Heart left ventricle (tissue), 13 donors: ENCODE measurements around the gene VPS18.

Experiments used
- POLR2A ChIP-seq, 2 donors: fragments of 450-650 bp; IDR thresholded peaks; one replicate each; pipeline ENCODE4 v1.6.1; 2017; ENCODE audit warnings: antibody characterized with exemption in 2 of 2, mild to moderate bottlenecking in 2 of 2, moderate library complexity in 2 of 2
- TF ChIP-seq, protein P1 (sequence below), 12 donors: fragments of 200-600 bp; sonication (generic) in 4 of 12; IDR thresholded peaks; one replicate each; pipeline versions ENCODE4 v1.5.0 to v1.8.0; 2018 to 2022; ENCODE audit warnings: antibody characterized with exemption in 12 of 12, mild to moderate bottlenecking in 5 of 12
- donor health status: ischemic (EF 13 %, LVEDD 7.1; RV severe dilation, severe dysfunction).
- donor health status: DM: no; HTN: yes; CAD: no.
- donor health status: DM: no; HTN: no; CAD: no.
- donor health status: ischemic (EF 25% LVEDD 6.9; RV normal size, moderate dysfunction).
- donor health status: ischemic (EF 25% LVEDD 5.7; RV mildly dilated, moderate dysfunction).
- donor health status: ischemic (EF 35%, LVEDD 5.7; RV mildly dilated, moderate dysfunction).
- donor health status: nonischemic (EF 11% LVEDD 7.7; RV severe dilation, severe dysfunction).
- donor health status: DM: yes; HTN: yes; CAD: no.
- donor health status: PGD.
- donor health status: ischemic (EF 29% LVEDD 5.4; RV normal size, mild dysfunction).
- donor health status: nonischemic (EF 23%, LVEDD 6.1; RV moderate dilation, normal function).

DNA sequence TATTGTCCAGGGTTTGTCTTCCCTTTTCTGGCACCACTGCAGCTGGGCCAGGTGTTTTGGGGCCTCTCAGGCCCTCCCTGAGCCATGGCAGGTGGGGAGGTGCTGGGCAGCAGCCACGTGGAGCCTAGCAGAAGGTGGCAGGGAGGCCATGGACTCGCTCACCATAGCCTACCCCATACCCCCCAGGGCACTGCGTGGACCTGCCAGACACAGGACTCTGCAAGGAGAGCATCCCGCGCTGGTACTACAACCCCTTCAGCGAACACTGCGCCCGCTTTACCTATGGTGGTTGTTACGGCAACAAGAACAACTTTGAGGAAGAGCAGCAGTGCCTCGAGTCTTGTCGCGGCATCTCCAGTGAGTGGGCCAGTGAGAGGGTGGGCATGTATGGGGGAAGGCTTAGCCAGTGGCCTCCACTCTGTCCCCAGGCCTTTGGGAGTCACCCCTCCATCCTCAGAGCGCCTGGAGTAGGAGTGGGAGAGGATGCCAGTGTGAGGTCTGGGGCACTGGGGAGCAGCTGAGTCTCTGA, 38.5 kb upstream of the VPS18 start:
- TF ChIP-seq, protein P1, sequence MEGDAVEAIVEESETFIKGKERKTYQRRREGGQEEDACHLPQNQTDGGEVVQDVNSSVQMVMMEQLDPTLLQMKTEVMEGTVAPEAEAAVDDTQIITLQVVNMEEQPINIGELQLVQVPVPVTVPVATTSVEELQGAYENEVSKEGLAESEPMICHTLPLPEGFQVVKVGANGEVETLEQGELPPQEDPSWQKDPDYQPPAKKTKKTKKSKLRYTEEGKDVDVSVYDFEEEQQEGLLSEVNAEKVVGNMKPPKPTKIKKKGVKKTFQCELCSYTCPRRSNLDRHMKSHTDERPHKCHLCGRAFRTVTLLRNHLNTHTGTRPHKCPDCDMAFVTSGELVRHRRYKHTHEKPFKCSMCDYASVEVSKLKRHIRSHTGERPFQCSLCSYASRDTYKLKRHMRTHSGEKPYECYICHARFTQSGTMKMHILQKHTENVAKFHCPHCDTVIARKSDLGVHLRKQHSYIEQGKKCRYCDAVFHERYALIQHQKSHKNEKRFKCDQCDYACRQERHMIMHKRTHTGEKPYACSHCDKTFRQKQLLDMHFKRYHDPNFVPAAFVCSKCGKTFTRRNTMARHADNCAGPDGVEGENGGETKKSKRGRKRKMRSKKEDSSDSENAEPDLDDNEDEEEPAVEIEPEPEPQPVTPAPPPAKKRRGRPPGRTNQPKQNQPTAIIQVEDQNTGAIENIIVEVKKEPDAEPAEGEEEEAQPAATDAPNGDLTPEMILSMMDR (IDR thresholded peaks at IDR 0.05) = no peak
- TF ChIP-seq POLR2A (IDR thresholded peaks at IDR 0.05) = no peak
